Measurements from ENCODE around the gene ZNF428.
"Not testable (repeated sequence)": the region's sequence is repeated elsewhere in the genome, so short reads cannot be mapped to it uniquely, and the experiment has no call there.

The ZNF428 gene

DNA sequence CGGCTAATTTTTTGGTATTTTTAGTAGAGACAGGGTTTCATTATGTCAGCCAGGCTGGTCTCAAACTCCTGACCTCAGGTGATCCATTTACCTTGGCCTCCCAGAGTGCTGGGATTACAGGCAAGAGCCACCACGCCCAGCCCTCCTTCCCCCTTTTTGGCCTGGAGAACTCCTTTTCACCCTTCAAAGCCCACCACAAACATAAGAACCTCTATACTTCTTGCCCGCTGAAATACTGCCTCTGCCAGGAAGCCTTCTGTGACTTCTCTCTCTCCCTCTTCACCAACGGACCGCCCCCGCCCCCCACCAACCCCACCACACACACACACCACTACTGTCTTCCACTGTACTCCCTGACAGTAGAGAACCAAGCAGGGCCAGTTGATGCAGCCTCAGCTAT, 2.5 kb downstream of the ZNF428 start:
- no peak for DNase-seq (ENCODE audit: low read depth)

DNA sequence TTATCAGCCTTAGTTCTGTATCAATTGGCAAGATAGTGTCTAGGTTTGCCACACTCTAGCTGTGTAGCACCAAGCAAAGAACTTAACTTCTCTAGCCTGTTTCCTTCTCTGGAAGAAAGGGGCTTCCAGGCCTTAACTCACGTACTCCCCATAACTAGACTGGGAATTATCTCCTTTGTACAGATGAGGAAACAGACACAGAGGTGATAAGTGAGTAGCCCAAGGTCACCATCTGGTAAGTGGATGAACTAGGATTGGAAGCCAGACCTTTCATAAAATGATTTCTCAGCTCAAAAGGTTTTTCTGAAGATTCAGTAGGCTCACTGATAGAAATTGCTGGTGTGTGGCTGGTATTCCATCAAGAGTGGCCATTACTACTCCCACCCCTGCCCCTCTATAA, 3.1 kb downstream of the ZNF428 start:
- DNase-seq (ENCODE audit: low read depth), result no peak

DNA sequence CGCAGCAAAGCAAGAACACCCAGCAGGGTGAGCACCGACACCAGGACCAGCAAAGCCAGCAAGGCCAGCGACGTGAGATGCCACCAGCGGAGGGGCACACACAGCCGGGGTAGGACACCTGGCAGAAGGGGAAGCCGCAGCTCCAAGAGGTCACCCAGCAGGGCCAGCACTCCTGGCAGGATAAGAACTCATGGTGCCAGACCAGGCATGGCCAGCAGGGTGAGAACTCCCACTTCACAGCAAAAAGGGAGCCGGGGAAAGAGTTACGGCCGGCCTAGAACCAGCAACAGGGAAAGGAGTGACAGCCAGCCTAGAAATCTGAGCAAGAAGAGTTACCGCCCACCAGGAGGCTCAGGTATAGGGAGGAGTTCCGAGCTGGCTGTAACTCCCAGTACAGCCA, 7.1 kb downstream of the ZNF428 start:
- no peak for DNase-seq (ENCODE audit: low read depth)

DNA sequence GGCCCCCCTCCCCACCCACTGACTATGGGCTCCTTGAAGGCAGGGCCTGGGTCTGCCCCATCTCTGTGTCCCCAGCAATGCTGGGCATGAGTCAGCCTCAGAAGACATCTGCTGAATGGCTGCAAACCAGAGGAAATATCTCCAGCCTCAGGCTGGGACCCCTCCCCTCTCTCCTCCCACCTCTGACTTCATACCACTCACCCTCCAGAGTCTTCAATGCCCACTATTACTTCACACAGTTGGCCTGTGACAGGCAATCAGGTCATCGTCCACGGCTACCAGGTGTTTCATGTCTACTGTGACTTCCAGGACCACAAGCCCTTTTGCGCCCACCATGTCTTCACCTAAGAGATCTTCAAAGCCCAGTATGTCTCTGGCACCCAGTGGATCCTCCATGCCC, 7.6 kb downstream of the ZNF428 start, which contains the start of gene SRRM5:
Gene SRRM5 (plus strand): TSS at position 301 of the 400 bp plus-strand sequence. CDS start 34 bp downstream, at position 335.
- no peak for DNase-seq (ENCODE audit: low read depth)

DNA sequence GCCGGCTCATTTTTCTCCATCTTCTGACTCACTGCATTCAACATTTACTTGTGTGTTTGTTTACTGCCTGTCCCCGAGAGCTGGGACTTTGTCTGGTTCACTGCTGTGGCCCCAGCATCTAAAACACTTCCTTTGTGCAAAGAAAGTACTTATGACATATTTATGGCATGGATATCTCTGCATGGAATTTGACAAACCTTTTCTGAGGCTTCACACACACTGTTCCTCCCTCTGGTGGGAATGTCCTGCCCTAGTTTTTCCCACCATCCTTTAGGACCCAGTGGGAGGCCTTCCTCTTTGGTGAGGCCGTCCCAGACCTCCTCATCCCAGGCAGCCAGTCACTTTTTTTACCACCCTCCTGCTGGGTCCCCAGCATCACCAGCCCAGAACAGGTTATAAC, 8.9 kb downstream of the ZNF428 start:
- no peak for DNase-seq (ENCODE audit: low read depth)

DNA sequence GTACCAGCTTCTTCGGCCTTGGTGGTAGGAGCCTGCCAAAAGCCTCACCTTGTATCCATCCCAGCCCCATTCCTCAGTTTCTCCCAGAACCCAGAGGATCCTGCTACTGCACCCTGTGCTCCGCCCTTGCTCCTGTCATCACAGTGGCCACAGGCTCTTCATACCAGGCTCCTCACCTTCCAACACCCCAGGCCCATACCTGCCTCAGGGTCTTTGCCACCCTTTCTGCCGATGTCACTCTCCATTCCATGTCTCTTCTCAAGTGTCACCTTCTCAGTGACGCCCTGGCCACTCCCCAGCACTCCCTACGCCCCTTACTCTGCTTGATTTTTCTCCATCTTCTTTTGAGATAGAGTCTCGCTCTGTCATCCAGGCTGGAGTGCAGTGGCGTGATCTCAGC, 9.6 kb downstream of the ZNF428 start:
- no peak for DNase-seq (ENCODE audit: low read depth)

DNA sequence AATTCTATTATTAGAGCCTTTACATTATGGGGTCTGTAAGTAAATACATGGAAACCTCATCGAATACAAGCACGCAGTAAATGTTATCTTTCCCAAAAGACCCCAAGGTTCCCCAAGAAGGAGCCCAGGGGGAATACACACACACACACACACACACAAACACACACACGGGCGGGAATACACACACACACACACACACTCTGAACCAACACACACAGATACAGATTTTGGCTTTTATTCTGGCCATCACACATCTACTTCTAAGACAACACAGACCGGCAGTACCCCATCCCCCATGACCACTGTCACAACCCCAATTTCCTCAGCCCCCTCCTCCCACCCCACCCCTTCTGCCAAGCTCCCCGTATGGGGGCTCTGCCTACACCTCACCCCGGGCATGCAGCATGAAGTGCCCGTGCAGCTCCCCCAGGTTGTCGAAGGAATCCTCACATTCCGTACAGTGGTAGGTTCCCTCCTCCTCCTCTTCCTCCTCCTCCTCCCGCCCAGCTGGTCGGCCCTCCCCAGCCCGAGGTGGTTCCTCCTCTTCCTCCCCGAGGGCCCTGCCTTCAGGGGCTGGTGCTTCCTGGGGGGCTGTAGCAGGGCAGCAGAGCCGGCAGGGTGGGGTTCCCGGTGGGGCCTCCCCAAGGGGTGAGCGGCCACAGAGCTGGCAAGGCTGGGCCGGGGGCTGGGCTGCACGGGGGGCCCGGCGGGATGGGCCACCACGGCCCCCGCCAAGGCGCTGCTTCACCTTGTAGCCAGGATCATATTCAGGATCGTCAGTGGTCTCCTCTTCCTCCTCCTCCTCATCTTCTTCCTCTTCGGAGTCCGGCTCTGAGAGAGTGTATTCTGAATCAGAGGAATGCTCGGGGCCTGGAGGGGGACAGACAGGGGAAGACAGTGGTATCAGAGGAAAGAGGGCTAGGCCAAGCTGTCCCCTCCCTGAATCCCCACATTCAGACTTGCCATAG, 11.9 kb downstream of the ZNF428 start:
- no peak for DNase-seq (ENCODE audit: low read depth)

DNA sequence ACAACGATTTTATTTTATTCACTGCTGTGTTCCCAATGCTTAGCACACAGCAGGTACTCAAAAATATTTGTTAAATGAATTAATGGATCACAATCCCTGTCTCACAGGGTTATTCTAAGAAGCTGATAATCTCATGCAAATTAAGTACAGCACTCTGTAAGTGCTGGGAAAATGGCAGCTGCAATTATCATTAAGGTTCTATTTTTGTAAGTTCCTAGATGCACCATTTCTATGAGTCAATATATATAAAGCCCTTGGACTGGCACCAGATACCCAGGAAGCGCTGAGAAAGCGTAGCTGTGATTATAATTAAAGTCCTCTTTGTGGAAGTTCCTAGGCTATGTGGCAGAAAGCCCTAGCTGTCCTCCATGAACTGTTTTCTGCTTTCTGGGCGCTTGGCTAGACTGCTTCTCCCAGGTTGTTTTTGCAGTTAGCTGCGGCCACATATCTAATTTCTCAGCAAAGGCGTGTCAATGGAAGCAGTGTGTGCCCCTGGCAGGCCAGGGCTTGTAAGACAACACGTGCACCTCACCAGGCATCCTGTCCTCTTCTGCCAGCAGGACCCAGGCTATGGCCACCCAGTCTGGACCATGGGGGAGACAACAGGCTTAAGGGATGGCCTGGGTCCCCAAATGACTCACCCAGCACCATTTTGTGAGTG, 12.7 kb downstream of the ZNF428 start:
- DNase-seq (ENCODE audit: low read depth), result no peak

DNA sequence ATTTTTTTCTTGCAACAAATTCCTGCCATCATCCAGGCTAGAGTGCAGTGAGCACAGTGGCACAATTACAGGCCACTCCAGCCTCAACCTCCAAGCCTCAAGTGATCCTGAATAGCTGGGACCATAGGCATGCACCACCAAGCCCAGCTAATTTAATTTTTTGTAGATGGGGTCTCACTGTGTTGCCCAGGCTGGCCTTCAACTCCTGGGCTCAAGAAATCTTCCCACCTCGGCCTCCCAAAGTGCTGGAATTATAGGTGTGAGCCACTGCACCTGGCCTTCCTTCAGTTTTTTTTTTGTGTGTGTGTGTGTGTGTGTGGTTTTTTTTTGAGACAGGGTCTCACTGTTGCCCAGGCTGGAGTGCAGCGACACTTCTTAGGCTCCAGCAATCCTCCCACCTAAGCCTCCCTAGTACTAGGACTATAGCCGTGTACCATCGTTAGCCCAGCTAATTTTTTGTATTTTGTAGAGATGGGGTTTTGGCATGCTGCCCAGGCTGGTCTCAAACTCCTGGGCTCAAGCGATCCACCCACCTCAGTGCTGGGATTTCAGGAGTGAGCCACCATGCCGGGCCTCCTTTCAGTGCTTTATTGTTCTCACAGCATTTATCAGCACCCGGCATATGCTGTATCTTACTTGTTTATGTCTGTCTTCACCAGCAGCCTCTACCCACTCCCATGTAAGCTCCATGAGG, 13.4 kb downstream of the ZNF428 start:
- DNase-seq (ENCODE audit: low read depth), result no peak

DNA sequence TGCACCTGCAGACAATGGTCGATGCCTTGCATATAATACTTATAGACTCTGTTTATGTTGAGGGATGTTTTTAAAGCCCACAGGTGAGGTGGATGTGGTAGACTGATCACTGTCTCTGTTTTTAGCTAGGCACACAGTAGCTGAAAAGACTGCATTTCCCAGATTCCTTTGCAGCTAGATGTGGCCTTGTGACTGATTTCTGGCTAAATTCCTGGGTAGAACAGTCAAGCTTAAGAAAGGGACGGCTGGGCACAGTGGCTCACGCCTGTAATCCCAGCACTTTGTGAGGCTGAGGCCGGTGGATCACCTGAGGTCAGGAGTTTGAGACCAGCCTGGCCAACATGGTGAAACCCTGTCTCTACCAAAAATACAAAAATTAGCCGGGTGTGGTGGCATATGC, 19.1 kb downstream of the ZNF428 start:
- not testable (repeated sequence) for DNase-seq (ENCODE audit: low read depth)

DNA sequence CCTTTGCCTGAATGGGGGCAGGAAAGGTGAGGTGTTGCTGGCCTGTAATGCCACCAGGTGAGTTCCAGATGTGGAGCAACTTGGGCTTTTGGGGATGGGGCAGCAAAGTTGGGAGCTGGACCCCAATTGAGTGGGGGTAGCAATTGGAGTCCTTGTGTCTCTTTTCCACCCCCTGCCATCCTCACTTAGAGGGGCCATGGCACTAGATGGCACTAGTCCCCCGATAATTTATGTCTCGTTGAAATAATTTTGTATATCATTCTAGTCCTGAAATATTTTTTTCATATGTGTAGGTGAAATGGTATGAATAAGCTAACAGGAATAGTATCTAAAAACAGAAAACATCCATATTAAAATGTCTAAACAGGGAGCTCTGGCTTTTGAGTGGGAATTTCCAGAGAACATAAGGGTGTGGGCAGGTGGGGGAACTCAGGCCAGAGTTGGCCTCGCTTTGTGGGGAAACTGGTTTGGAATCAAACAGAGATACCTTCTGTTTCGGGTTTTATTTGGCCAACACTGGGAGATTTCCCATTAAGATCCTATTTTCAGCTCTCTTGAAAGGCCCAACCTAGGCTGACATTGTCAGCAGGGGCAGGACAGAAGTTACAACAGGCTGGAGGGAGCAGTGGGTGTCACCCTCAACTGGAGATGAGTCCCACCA, 19.7 kb downstream of the ZNF428 start:
- DNase-seq (ENCODE audit: low read depth), result no peak

DNA sequence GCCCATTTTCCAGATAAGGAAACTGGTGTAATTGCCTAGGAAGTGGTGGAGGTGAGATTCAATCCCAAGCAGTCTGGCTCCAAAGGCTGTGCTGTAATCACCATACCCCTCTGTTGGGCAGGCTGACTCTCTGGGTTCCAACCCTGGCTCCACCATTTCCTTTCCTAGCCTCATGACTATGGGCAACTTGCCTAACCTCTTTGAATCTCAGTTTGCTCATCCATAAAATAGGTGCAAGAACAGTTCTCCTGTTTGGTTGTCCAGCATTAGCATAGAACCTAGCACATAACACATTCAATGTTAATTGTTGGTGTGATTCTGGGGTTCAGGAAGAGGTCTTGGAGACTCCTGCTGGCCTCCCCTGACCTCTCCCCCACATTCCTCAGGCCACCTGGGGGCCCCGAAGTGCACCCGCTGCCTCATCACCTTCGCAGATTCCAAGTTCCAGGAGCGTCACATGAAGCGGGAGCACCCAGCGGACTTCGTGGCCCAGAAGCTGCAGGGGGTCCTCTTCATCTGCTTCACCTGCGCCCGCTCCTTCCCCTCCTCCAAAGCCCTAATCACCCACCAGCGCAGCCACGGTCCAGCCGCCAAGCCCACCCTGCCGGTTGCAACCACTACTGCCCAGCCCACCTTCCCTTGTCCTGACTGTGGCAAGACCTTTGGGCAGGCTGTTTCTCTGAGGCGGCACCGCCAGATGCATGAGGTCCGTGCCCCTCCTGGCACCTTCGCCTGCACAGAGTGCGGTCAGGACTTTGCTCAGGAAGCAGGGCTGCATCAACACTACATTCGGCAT, 20.8 kb downstream of the ZNF428 start:
- no peak for DNase-seq (ENCODE audit: low read depth)

DNA sequence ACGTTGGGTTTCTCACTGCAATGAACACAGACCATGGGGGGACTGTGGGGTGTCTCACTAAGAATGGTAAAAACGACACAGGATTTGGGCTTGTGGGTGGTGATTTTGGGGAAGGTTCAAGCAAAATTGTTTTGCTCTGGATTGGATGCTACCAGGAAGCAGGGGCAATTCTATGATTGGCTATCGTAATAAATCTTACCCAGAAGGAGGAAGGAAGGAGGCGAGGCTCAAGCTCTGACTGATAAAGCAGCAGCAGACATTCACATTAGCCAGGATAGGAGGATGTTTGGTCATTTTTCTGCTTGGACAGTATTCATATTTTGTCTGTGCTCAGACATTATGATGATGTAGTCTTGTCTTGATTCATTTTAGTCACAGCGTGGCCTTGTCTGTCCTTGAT, 21.6 kb downstream of the ZNF428 start:
- no peak for DNase-seq (ENCODE audit: low read depth)

DNA sequence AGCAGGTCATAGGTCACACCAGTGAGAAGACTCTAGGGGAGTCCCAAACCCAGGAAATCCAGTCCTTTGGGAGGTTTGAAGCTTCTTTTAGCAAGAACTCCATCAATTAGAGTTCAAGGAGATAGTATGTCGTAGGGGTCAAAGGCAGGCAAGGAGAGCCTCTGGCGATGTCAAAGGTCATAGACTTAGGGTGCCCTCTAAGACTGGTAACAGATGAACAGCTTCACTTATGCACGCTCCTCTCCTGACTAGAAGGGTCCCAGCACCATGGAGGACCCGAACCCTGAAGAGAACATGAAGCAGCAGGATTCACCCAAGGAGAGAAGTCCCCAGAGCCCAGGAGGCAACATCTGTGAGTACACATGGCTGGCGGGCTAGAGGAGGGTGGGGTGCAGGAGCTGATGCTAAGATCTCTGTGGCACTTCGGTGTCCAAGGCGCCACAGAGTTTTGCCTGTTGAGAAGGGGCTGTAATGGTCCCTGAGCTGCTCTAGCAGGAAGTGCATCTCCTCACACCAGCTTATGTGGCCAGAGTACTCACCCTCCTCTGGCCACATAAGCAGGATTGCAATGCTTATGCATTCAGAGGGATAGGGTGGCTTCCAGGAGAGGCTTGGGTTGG, 22.5 kb downstream of the ZNF428 start:
- no peak for DNase-seq (ENCODE audit: low read depth)

DNA sequence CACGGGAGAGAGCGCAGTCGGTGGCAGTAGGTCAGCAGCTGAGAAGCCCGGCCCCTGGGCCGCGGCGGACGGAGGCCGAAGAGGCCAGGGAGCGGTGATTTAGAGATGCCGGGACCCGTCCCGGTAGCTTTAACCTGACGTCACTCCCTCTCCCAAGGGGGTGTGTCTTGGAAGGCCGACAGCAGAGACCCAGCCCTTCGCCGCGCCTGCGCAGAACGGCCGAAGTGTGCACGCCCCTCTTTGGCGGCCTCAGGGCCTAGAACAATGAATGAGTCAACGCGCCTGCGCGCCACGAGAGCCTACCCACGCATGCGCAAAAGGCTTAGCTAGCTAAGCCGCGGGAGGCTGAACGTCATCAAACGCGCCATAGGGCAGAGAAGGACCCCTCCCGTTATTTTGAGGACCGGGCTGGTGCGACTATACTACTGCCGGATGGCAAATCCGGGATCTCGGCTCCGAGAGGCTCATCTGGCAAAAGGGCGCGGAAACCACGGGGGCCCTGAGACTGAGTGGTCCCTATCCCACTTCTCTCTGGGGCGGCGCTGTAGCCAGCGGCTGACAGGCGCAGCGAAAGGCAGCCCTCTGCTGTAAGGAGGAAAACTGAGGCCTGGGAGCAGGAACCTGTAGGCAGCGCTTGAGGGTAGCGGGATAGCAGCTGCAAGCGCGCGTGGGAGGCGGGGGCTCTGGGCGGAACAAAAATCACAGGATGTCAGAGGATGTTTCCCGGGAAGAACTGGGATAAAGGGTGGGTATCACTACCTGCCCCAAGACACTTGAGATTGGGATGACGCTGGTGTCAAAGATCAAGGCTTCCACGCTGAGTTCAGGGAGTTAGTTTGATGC, 23.2 kb downstream of the ZNF428 start, which contains the start of the genes IRGQ and ZNF576:
Gene IRGQ (minus strand): TSS at position 136 of the 843 bp plus-strand sequence. CDS start 796 bp downstream, outside the sequence.
Gene ZNF576 (plus strand): TSS at position 597 of the 843 bp plus-strand sequence. CDS start 514 bp downstream, outside the sequence.
- DNase-seq (ENCODE audit: low read depth), result peak; percentile 100

DNA sequence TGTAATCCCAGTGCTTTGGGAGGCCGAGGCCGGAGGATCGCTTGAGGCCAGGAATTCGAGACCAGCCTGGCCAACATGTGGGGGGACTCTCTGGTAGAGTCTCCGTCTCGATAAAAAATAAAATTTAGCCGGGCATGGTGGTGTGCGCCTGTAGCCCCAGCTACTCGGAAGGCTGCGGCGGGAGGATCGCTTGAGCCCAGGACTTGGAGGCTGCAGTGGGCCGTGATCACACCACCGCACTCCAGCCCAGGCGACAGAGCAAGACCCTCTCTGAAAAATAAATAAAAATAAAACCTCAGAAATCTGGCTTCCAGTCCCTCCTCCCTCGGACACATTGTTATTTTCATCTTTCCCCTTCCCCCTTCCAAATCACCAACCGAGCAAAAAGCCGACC, 23.8 kb downstream of the ZNF428 start:
- no peak for DNase-seq (ENCODE audit: low read depth)

DNA sequence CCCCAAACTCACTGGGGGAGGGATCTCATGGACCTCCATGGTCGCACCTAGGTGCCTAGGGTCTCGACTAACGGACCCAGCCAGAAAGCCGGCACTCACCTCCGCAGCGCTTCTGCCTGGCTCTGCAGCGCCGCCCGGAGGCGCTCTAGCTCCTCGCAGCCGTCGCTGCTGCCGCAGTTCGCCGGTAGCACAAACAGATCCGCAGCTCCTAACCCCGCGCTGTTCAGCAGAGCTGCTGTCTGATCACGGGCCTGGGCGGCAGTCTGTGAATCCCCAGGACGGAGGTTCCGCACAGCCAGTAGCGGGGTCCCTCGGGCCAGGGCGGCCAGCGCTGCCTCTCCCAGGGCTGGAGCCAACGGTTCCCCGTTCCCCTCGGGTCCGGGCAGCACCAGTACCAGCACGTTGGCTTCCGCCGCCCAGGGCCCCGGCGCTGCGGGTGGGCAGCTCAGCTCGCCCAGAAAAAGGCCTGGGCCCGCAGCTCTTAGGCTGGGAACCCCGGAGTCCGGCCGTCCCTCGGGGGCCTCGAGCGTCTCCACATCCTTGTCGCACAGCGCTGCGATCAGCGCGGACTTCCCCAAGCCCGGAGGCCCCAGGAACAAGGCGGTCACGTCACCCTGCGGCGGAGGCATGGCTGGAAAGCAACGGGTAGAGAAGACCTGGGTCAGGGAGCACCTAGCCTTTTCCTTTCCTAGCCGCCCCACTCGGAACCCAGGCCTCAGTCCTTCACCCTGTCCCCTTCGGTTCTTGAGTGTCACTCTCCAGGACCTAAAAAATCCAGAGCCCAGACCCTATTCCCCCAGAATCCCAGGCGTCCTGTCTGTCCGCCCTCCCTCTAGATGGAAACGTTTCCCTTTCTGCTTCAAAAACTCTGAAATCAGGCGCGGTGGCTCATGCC, 24.5 kb downstream of the ZNF428 start:
- peak; percentile 51 for DNase-seq (ENCODE audit: low read depth)

DNA sequence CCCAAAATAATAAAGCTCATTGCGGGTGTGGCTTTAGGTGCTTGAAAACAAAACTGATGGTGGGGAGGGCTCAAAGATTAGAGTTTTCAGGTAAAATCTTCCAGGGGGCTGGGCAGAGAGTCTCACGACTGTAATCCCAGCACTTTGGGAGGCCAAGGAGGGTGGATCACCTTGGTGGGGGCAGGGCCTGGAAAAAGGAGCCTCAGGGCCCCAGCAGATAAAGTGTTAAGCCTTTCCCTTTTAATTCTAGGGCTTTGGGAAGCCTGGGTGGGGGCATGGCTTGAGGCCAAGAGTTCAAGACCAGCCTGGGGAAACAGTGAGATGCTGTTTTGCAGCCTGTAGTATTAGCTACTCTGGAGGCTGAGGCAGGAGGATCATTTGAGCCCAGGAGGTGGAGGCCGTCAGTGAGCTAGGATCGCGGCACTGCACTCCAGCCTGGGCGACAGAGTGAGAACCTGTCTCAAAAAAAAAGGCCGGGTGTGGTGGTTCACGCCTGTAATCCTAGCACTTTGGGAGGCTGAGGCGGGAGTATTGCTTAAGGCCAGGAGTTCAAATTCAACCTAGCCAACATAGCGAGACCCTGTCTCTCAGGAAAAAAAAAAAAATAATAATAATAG, 25.2 kb downstream of the ZNF428 start:
- DNase-seq (ENCODE audit: low read depth), result no peak

All from stimulated activated CD8-positive, alpha-beta memory T cell treated with anti-CD3 and anti-CD28 coated beads, Interleukin-12 subunit alpha, Interleukin-12 subunit beta, amount 100 ng/mL, for 1 hour (primary cell).